ENCODE measurements around the gene DNASE2. TPM values are rescaled to one million over a fixed set of nuclear protein-coding genes. Genes with fewer than 3 reads are reported as not detected.
"Not testable (repeated sequence)": the region's sequence is repeated elsewhere in the genome, so short reads cannot be mapped to it uniquely, and the experiment has no call there.

Gene DNASE2
- total RNA-seq, 1 donor from 2014 or later, result 22.5 TPM

DNA sequence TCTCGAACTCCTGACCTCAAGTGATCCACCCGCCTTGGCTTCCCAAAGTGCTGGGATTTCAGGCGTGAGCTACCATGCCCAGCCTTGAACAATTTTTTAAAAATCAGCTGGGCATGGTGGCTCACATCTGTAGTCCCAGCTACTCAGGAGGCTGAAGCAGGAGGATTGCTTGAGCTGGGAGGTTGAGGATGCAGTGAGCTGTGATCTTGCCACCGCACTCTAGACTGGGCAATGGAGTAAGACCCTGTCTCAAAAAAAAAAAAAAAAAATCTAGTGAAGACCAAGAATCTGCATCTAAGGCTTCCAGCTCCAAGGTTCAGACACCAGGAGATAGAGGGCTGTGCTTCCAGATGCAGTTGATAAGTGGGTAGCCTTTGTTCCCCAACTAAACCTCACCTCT, 17.1 kb downstream of the DNASE2 start:
- ATAC-seq, result no peak

GRCh38 chr19:12859546-12859945, 21.7 kb downstream of the DNASE2 start:
- ATAC-seq, result no peak

DNA sequence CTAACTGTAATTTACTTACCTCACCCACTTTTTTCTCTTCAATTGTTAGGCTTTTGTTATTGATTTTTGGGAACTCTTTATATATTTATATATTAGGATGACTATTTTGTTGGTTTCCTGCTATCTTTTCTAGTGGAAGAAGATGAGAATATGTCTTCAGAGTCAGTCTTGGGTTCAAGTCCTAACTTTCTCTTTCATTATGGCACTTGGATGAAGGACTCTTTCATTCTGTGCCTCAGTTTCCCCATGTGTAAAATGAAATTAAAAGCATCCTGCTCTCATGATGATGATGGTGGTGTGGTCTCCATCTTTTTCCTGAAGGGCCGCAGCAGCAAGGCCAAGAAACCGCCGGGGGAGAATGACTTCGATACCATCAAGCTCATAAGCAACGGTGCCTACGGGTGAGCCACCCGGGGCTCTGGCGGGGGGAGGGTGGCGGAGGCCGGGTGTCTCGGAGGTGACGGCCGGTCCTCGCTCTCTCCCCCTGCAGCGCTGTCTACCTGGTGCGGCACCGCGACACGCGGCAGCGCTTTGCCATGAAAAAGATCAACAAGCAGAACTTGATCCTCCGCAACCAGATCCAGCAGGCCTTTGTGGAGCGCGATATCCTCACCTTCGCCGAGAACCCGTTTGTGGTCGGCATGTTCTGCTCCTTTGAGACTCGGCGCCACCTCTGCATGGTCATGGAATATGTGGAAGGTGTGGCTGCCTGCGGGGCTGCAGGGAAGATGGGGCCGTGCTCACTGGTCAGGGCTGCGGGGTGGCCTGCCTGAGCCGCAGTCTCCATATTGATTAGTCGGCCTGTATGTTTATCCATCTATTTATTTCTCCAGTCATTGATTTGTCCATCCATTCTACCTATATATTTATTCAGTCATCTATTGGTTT, 23.0 kb downstream of the DNASE2 start:
- ATAC-seq, result no peak

DNA sequence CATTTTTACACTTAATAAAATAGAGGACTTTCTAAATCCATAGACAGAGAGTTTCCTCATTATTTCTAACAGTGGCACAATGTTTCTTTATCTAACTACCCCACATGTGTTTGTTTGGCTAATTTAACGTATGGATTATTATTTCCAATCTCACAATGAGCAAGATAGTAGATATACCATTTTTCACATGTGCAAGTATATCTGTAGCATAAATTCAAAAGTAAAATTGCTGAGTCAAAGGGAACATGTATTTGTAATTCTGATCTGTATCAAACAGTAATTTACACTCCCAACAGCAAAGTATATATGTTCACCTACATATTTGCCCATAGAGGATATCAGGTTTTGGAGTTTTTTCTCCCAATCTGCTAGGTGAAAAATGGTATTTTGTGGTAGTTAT, 24.6 kb downstream of the DNASE2 start:
- ATAC-seq, result no peak

DNA sequence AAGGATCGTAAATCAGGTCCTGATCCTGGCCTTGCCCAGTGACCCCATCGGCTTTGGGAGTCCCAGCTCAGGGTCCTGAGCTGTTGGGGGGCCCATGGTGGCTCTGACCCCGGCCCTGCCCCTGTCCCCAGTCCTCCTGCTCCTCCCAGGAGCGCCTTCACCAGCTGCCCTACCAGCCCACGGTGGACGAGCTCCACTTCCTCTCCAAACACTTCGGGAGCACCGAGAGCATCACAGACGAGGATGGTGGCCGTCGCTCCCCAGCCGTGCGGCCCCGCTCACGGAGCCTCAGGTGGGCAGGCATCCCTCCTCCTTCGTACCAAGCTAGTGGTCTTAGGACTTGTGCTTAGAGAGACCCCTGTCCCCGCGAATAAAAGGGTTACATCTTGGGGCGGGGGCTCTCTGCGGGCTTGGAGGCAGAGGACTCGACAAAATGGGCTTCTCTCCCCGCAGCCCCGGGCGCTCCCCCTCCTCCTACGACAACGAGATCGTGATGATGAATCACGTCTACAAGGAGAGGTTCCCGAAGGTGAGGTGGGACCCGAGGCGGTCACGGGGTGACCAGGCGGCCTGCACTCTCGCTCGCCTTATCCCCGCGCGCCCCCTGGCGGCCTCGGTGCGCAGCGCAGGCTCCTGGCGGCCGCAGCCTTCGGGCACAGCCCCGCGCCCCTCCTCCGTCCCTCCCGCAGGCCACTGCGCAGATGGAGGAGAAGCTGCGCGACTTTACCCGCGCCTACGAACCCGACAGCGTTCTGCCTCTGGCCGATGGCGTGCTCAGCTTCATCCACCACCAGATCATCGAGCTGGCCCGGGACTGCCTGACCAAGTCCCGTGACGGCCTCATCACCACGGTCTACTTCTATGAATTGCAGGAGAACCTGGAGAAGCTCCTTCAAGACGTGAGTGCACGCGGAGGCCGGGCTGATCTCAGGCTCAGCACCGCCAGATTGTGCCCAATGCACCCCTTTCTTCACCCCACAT, 33.8 kb downstream of the DNASE2 start:
- peak; percentile 94 for ATAC-seq

DNA sequence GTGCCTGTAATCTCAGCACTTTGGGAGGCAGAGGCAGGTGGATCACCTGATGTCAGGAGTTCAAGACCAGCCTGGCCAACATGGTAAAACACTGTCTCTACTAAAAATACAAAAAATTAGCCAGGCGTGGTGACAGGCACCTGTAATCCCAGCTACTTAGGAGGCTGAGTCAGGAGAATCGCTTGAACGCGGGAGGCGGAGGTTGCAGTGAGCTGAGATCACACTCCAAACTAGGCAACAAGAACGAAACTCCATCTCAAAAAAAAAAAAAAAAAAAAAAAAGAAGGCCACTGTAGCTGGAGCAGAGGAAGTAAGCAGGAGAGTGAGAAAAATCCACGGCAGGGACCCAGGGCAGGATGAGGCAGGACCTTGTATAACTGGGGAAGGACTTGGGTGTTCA, 34.6 kb downstream of the DNASE2 start:
- ATAC-seq, result not testable (repeated sequence)

GRCh38 chr19:12843999-12844732, 37.1 kb downstream of the DNASE2 start:
- no peak for ATAC-seq

DNA sequence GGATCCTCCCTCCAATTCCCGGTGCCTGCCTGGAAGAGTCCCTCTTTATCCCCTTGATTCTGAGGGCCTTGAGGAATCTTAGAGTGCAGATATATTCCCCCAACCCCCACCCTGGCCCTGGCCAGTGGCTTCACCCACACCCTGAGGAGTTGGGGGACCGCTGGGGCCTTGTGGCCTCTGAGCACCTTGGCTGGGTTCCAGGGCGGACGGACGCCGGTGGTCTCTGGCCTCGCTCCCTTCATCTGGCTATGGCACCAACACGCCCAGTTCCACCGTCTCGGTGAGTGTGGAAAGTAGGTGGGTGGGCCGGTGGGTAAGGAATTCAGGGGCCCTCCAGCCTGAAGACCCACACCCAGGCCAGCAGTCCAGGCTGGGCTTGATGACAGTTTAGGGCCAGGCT, 37.9 kb downstream of the DNASE2 start:
- ATAC-seq, result no peak

DNA sequence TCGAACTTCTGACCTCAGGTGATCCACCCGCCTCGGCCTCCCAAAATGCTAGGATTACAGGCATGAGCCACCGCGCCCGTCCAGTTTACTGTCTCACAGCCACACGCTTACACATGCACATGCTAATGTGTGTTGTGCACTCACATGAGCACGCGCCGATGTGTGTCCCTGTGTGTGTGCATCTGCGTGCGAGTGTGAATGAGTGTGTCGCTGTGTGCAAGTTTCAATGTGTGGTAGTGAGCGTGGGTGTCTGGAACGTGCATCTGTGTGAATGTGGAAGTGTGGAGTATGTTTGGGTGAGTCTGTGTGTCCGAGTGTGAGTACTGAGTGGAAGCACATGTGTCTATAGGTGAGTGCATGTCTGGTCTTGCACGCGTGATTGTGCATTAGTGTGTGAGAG, 38.7 kb downstream of the DNASE2 start:
- ATAC-seq, result no peak

- no peak for ATAC-seq
Observed at GRCh38 chr19:12841094-12841493, 40.2 kb downstream of the DNASE2 start.

DNA sequence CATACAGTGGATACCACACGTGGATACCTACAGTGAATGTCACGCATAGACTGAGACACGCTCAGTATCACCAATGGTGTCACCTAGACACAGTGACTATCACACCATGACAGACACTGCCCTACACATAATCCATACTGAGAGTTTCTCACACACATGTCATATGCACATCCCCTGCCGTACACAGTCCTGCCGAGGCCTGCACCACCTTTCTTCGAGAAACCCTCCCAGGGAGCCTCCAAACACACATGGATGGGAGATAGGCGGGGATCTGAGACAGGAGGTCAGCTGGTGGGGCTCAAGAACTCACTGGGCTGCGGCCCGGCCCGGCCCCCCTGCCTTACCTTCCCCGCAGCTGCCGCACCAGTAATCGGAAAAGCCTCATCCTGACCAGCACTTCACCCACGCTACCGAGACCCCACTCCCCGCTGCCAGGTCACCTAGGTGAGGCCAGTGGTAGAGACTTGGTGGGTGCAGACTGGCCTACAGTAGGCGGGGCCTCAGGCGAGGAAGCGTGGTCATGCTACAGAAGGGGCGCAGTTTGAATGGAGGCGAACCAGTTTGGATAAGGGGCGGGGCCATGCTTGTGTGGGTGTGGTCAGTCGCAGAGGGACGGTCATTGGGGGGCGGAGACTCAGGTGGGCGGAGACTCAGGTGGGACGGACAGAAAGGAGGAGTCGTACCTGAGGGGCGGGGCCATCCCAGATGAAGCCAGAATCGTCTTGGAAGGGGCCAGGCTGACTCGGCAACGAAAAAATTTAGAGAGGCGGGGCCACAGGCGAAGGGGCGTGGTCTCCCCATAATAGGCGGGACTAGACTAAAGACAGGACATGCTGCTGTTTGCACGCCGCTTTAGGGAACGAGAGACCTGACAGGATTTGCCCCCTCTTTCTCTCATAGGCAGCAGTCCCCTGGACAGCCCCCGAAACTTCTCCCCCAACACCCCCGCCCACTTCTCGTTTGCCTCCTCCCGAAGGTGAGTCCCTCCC, 40.9 kb downstream of the DNASE2 start:
- peak; percentile 83 for ATAC-seq

- no peak for ATAC-seq
Observed at GRCh38 chr19:12838886-12839756, 42.1 kb downstream of the DNASE2 start.

- peak; percentile 42 for ATAC-seq
Observed at GRCh38 chr19:12838182-12838885, 42.9 kb downstream of the DNASE2 start, which contains the start of gene MAST1. MAST1 (plus strand) TSS chr19:12838515; CDS start chr19:12838573, 58 bp downstream.

- ATAC-seq, result no peak
Observed at GRCh38 chr19:12837225-12837624, 44.0 kb downstream of the DNASE2 start.

DNA sequence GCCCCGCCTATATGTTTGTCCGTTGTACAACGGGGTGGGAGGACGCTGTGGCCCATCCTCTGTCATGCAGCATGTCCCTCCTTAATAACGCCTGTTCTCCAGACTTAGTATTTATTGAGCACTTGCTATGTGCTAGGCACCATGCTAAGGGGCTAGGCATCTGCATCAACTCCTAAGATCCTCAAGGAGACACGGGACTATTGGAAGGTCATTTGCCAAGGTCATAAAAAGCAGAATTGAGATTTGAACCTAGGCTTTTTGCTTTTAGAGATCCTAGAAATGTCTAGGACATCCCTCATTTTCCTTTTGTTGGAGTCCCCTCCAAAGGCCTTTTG, 44.8 kb downstream of the DNASE2 start:
- no peak for ATAC-seq

GRCh38 chr19:12834976-12835757, 46.1 kb downstream of the DNASE2 start:
- no peak for ATAC-seq

DNA sequence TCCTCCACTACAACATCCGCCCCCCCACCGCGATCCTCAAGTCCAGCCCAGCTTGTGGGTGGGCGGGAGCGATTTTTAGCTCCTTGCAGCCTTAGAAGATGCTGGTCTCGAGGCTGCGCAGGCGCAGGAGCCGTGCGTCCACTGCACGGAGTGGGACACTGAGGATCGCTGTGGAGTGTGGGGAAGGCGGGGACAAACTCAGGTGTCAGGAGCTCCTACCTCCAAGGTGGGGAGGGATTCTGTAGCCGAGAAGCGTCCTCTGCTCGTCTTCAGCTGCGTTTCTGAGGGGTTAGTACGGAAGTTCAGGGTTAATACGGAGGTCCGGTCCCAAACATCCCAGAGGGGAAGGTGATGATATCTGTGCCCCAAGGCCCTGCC, 46.7 kb downstream of the DNASE2 start, which contains the start of gene RTBDN:
RTBDN (minus strand) TSS at position 14 of the 378 bp plus-strand sequence. CDS start 4,600 bp downstream, outside the sequence.
- ATAC-seq, result no peak

DNA sequence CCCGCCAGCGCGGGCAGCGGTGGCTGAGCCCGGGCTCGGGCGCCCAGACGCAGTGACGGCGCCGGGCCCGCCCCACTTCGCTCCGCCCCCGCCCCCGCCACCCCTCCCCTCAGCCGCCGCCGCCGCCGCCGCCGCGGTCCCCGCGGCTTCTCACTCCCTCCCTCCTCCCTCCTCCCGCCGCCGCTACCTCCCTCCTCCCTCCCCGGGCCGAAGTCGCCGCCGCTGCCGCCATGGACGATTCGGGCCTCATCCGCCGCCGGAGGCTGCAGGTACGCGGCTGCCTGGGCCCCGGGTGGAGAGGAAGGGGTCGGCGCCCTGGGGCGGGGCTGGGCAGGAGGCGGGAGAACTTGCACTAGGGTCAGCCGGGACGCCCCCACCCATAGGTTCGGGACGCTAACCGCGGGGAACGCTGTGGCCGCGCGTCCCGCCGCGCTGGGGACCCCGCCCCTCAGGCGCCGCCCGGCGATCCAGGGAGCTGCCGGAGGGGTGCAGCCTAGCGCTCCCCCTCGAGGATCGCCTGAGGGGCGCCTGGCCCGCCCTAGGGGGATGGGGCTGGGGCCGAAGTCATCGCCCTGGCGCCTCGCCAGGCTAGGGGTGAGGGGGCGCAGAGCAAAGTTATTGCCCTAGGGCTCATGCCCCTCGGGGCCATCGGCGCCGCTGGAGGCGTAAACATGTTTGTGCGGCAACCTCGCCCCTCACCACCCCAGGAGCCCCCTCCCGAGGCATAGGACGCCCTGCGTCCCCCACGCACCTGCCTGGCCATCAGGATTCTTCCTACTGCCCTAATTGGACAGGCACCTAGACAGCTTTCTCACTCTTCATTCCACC, 47.3 kb downstream of the DNASE2 start:
- ATAC-seq, result no peak
